GM19463 (cell line): ENCODE measurements around the gene ANTXR1.

ENCODE experiments used
- ATAC-seq: cut with Tn5 transposase; IDR thresholded peaks from one replicate; pipeline ENCODE4 v1.9.1; 2021; ENCODE audit warnings: mild to moderate bottlenecking, moderate library complexity; ENCODE audit not compliant: unreplicated experiment

The ANTXR1 gene

GRCh38 chr2:69175790-69176715 is 163.1 kb downstream of the ANTXR1 start:
- ATAC-seq = no peak

GRCh38 chr2:69177063-69177771 is 164.2 kb downstream of the ANTXR1 start:
- ATAC-seq = no peak

DNA sequence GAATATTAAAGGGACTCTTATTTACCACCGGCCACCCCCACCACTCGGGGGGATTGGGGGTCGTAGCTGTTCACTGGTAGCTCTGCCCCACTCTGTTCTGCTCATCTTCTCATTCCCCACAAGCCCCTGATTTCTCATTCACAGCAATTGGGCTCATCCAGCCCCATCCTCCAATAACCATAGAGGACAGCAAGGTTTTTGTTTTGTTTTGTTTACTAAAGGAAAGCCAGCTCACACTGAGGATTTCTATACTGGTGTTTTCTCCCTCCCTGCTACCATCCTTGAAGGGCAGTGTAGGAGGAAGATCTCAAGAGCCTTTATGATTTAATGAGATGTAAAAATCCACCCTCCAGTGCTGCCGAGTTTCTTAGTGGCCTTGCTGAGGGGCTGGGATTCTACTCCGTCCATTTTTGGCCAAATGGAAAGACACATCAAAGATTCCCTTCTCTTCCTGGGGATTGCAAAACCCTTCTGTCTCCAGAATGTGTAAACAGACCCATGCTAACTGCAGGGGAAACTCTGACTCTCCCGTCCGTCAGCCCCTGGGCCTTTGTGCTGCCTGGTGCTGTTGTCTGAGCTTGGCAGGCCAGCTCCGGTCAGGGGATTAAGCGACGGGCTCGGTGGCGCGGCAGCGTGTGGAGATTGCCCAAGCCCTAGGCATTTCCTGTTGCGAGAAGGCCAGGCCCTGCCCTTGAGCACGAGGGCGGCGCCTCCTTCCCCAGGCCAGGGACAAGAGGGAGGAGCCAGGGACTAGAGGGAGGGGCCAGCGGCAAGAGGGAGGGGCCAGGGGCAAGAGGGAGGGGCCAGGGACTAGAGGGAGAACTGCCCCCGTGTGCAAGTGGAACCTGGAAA is 165.0 kb downstream of the ANTXR1 start:
- no peak for ATAC-seq

- no peak for ATAC-seq
These were observed 165.8 kb downstream of the ANTXR1 start for GRCh38 chr2:69178756-69179155.

DNA sequence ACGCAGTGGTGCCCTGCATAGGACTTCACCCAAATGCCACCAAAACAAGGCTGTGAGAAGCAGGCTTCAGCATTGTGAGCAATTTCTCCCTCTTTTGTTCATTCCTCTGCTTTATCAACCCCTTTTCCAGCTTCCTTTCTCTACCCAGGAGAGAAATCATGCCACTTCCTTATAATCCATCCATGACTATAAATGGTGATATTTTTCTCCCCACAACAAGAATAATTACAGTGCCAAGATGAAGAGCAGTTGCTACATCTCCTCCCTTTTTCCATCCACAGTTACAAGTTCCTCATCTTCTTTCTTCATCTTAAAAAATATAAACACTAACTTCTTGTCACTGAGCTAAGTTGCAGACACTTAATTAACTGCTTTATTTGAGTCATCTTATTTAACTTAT is 167.2 kb downstream of the ANTXR1 start:
- ATAC-seq = no peak

- no peak for ATAC-seq
These were observed 168.0 kb downstream of the ANTXR1 start for GRCh38 chr2:69180974-69181373.

DNA sequence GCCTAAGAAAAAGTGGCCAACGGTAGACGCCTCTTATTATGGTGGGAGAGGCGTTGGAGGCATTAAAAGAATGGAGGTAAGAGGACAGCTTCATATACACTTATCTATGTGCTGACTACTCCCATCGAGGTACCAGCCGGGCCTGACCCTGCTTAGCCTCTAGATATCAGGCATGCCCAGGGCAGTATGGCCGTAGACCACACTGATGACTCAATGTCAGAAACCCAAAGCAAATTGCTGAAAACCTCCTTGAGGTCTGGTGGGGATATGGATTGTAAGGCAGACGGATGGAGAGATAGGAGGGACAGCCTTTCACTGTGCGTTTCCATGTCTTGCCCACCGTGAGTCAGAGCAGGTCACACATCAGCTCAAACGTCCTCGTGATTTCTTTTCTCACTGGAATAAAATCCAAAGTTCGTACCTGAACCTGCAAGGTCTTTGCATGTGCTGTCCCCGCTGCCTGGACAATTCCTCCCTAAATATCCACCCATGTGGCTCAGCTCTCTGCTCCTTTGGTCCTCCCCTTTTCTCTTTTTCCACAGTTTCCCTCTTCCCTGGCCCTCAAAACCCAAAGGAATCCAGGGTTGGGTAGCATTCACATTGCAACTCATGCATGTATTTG is 168.9 kb downstream of the ANTXR1 start:
- ATAC-seq = no peak

GRCh38 chr2:69183659-69184058 is 170.7 kb downstream of the ANTXR1 start:
- no peak for ATAC-seq

GRCh38 chr2:69184224-69184623 is 171.2 kb downstream of the ANTXR1 start:
- ATAC-seq = no peak

- ATAC-seq = no peak
These were observed 172.8 kb downstream of the ANTXR1 start for GRCh38 chr2:69185807-69186206.

GRCh38 chr2:69186614-69187013 is 173.6 kb downstream of the ANTXR1 start:
- ATAC-seq = no peak

DNA sequence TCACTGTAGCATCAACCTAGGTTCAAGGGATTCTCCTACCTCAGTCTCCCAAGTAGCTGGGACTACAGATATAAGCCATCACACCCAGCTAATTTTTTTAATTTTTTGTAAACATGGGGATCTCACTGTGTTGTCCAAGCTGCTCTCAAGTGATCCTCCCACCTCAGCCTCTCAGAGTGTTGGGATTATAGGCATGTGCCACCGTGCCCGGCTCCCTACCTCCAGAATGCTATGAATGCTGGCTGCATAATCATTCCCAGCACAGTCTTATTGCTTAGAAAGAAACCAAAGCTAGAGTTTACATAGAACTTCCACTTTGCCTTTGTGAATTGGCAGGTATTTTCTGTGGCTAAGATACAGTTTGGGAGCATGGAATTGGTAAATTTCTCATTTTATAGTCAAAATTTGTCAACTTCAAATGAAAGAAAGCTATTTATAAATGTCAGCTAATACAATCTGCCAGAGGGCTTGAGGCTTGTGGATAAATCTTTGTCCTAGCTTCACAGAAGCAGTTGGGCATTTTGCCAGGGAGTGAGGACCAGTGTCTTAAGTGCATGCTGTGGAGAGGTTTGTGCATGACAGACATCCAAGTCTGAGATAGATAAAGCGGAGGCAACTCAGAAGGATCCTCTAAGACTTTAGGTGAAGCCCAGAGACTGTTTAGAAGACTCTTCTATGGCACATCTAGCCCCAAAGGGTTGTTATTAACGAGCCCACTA is 175.4 kb downstream of the ANTXR1 start:
- ATAC-seq = no peak

DNA sequence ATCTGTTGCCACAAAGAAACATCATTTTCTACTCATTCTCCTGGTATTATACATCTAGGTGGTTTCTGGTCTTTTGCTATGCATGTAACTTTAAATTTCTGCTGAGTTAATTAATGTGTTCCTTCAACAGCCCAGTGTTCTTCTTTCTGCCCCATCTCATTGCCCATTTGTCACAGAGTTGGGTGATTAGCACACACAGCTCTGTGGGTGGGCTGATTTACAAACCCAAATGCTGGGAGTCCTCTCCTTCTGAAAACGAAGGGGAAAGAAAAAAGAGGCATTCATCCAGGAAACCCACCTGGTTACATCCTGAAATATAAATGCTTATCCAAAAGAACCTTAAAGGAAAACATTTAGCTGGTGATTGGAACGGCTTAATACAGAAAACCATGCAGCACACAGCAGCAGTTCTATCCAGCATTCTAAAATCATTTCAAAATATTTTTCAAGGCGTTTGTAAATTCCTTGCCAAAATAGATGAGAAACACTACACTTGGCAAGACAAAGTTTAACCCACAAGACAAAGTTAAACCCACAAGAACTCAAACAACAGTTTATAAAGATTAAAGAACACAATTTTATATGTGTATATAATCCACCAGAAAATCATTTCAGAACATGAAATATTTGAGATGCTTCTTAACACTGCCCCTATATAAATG is 177.9 kb downstream of the ANTXR1 start:
- ATAC-seq = no peak

- ATAC-seq = no peak
These were observed 178.7 kb downstream of the ANTXR1 start for GRCh38 chr2:69191634-69192033.

- ATAC-seq = no peak
These were observed 179.4 kb downstream of the ANTXR1 start for GRCh38 chr2:69192176-69192945.

- ATAC-seq = no peak
These were observed 182.7 kb downstream of the ANTXR1 start for GRCh38 chr2:69195706-69196105.

DNA sequence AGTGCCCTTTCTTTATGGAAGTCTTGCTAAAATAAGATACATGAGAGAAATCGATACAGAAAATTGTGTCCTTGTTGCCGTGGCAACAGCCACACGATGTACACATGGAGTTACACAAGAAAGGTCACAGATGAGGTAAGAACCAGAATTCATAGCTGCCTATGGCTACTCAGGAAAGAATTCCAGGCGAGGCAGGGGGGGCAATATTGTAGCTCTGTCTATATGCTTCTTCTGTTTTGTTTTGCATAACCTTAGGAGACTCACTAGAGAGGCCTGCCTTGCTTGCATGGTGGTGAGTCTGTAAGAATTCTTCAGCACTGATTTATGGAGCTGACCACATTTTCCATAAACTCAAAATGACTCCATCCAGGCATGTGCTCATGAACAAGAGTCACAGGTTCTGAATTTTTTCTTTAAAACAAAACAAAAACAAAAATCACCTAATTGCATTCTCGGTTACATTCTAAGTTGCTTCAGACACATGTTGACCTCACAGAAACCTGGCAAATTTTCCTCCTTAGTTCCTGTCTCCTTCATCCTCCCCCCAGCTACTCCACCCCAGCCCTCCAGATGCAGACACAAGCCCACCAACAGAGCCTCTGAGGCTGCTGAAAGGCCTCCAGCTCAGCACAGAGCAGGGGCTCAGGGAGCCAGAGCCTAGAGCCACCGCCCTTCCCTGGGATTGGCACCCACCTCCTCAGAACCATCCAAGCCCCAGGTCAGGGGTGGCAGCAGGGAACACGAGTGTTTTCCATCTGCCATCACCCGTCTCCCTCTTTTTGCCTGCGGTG is 183.5 kb downstream of the ANTXR1 start:
- ATAC-seq = no peak

GRCh38 chr2:69200107-69200520 is 187.1 kb downstream of the ANTXR1 start:
- no peak for ATAC-seq
